K562 (cell line): ENCODE measurements around the gene PRDM4. TPM values are rescaled to one million over a fixed set of nuclear protein-coding genes. Genes with fewer than 3 reads are reported as not detected.

Experiments used
- ATAC-seq: fragments of 200-7000 bp; cut with Tn5 transposase; 3 replicates; pipeline ENCODE4 v1.9.1; 2020; ENCODE audit warnings: moderate library complexity
- BruUV-seq: library from RNA; stranded (reverse); fragments of 400-500 nt; replicated peaks from 2 replicates; lab custom pipeline; 2021; lab: Mats Ljungman, UMichigan
- CTCF ChIA-PET: fragments of 300-600 bp; formaldehyde crosslinking; extraction: SDS; loops from one replicate; lab custom pipeline; 2021; ENCODE audit warnings: low intra/inter-chr PET ratio; lab: Yijun Ruan, JAX
- POLR2A ChIA-PET: fragments of 300-600, 350-650 bp; sonication (Branson Sonifier 250); formaldehyde crosslinking; extraction: SDS; loops from one replicate; lab custom pipeline; 2021; ENCODE audit warnings: antibody characterized with exemption, inconsistent platforms; lab: Yijun Ruan, JAX
- DNase-seq, 4 experiments: peaks; one replicate each; pipeline versions ENCODE4 v3.0.0 to v3.0.0-alpha.2; 2011 to 2018; ENCODE audit warnings: low spot score in 3 of 4, mixed read lengths in 3 of 4; ENCODE audit errors: extremely low read depth in 1 of 4
- FAIRE-seq: peaks from 2 replicates; lab custom pipeline; 2011; peaks lifted over from hg19 to GRCh38; lab: Jason Lieb, UNC
- H2AFZ ChIP-seq: 2 replicates; pipeline ENCODE4 v1.6.0; 2011; ENCODE audit warnings: low read depth, low read length, control low read depth, inconsistent platforms
- H3K27ac ChIP-seq: fragments of 200-600 bp; 3 replicates; pipeline ENCODE4 v1.8.0; 2011; ENCODE audit warnings: low read depth, mild to moderate bottlenecking, control low read depth, inconsistent platforms, low read length, moderate library complexity, mixed read lengths; ENCODE audit errors: extremely low read depth
- H3K27me3 ChIP-seq, 2 experiments: fragments of 300-600 bp in 1 of 2; 2 replicates in 1 of 2; 3 replicates in 1 of 2; pipeline versions ENCODE4 v1.6.0 to v1.8.0; 2011; ENCODE audit warnings: inconsistent platforms in 2 of 2, low read length in 2 of 2, mild to moderate bottlenecking in 1 of 2, mixed read lengths in 1 of 2, moderate library complexity in 1 of 2; ENCODE audit not compliant: control insufficient read depth in 2 of 2, insufficient read depth in 2 of 2
- H3K36me3 ChIP-seq: fragments of 300-600 bp; 3 replicates; pipeline ENCODE4 v1.8.0; 2011; ENCODE audit warnings: mild to moderate bottlenecking, low read length, inconsistent platforms; ENCODE audit not compliant: control insufficient read depth, insufficient read depth
- H3K4me1 ChIP-seq, 2 experiments: fragments of 200-600 bp in 1 of 2; replicated peaks in 1 of 2; 2 replicates in 1 of 2; 3 replicates in 1 of 2; pipeline versions ENCODE4 v1.5.1 to v1.8.0; 2011; ENCODE audit warnings: inconsistent platforms in 2 of 2, low read length in 2 of 2, mild to moderate bottlenecking in 1 of 2, mixed read lengths in 1 of 2, moderate library complexity in 1 of 2; ENCODE audit not compliant: control insufficient read depth in 2 of 2, insufficient read depth in 2 of 2
- H3K4me2 ChIP-seq: 2 replicates; pipeline ENCODE4 v1.6.1; 2011; ENCODE audit warnings: low read length, control low read depth, inconsistent platforms, mixed read lengths; ENCODE audit not compliant: insufficient read depth
- H3K4me3 ChIP-seq: fragments of 200-600 bp; sonication (generic), shearing (Covaris generic); 2 replicates; pipeline ENCODE4 v1.5.1; 2016; ENCODE audit warnings: control low read depth, inconsistent platforms
- H3K79me2 ChIP-seq: fragments of 200-600 bp; 3 replicates; pipeline ENCODE4 v1.8.0; 2011; ENCODE audit warnings: low read length, inconsistent platforms; ENCODE audit not compliant: control insufficient read depth, insufficient read depth
- H3K9ac ChIP-seq, 2 experiments: 2 replicates each; pipeline versions ENCODE4 v1.6.0 to v1.6.1; 2011; ENCODE audit warnings: low read depth in 2 of 2, low read length in 2 of 2, control low read depth in 1 of 2, inconsistent platforms in 1 of 2, mild to moderate bottlenecking in 1 of 2, mixed read lengths in 1 of 2; ENCODE audit not compliant: insufficient read depth in 1 of 2
- H3K9me1 ChIP-seq: one replicate; pipeline ENCODE4 v1.6.0; 2011; ENCODE audit warnings: inconsistent platforms, mild to moderate bottlenecking, low read length, moderate library complexity; ENCODE audit not compliant: control insufficient read depth, insufficient read depth
- H3K9me3 ChIP-seq: replicated peaks from 2 replicates; pipeline ENCODE4 v1.5.1; 2011; ENCODE audit warnings: low read depth, low read length, inconsistent platforms; ENCODE audit not compliant: control insufficient read depth, insufficient read depth
- H4K20me1 ChIP-seq: replicated peaks from 2 replicates; pipeline ENCODE4 v1.6.1; 2011; ENCODE audit warnings: low read length, inconsistent platforms, mixed read lengths; ENCODE audit not compliant: control insufficient read depth, insufficient read depth
- CHD1 ChIP-seq: fragments of 200-600 bp; sonication (generic); IDR thresholded peaks from one replicate; pipeline ENCODE4 v1.6.1; 2012; ENCODE audit warnings: mild to moderate bottlenecking, moderate library complexity, low read length, inconsistent platforms
- E2F4 ChIP-seq: sonication (generic); formaldehyde crosslinking; IDR thresholded peaks from 2 replicates; pipeline ENCODE4 v1.8.0; 2022; ENCODE audit warnings: mild to moderate bottlenecking, low read depth, missing genetic modification reagents
- NR2C1 ChIP-seq, 2 experiments: fragments of 450-650 bp; IDR thresholded peaks; 2 replicates each; pipeline ENCODE4 v1.6.1; 2017; ENCODE audit warnings: mild to moderate bottlenecking in 2 of 2, antibody characterized with exemption in 1 of 2, inconsistent platforms in 1 of 2, missing compliant biosample characterization in 1 of 2, missing genetic modification characterization in 1 of 2
- SNIP1 ChIP-seq: fragments of 450-650 bp; IDR thresholded peaks from 2 replicates; pipeline ENCODE4 v1.7.1; 2017; ENCODE audit warnings: low read depth, mild to moderate bottlenecking
- SOX6 ChIP-seq: fragments of 450-650 bp; IDR thresholded peaks from 2 replicates; pipeline ENCODE4 v1.6.1; 2014; ENCODE audit warnings: mild to moderate bottlenecking
- TBP ChIP-seq: optimal IDR thresholded peaks from 2 replicates; pipeline ENCODE3; 2011; ENCODE audit warnings: low read depth, low read length, improper control_type of control experiment
- TFAP4 ChIP-seq: sonication (generic); formaldehyde crosslinking; IDR thresholded peaks from 2 replicates; pipeline ENCODE4 v1.8.0; 2022; ENCODE audit warnings: missing genetic modification reagents, mild to moderate bottlenecking, moderate library complexity, borderline replicate concordance
- TSHZ1 ChIP-seq: fragments of 250-450 bp; sonication (Bioruptor Pico); IDR thresholded peaks from 2 replicates; pipeline ENCODE4 v1.4.0; 2020; ENCODE audit warnings: mild to moderate bottlenecking, moderate library complexity
- USF1 ChIP-seq: sonication (generic); formaldehyde crosslinking; IDR thresholded peaks from 2 replicates; pipeline ENCODE4 v1.9.0; 2022; ENCODE audit warnings: mild to moderate bottlenecking, missing genetic modification reagents
- ZBTB11 ChIP-seq, 3 experiments: fragments of 200-800 bp in 1 of 3; fragments of 250-450 bp in 1 of 3; fragments of 450-650 bp in 1 of 3; sonication (Bioruptor Pico) in 1 of 3; sonication (Bioruptor generic) in 1 of 3; formaldehyde crosslinking in 1 of 3; IDR thresholded peaks; 2 replicates each; pipeline versions ENCODE4 v1.6.1 to v1.8.0; 2016 to 2022; ENCODE audit warnings: mild to moderate bottlenecking in 2 of 3, missing genetic modification characterization in 2 of 3, missing compliant biosample characterization in 1 of 3, moderate library complexity in 1 of 3
- WGBS: fragments of 100-300 bp; shearing (Covaris generic); methylation state at CpG from one replicate; pipeline ENCODE4 v1.1.6; 2016; ENCODE audit warnings: low coverage, mixed read lengths; ENCODE audit not compliant: insufficient coverage; ENCODE audit errors: missing lambda C conversion rate; 5-methylcytosine and 5-hydroxymethylcytosine counted together
- in situ Hi-C: fragments of 300-500 bp; cut with MboI; formaldehyde crosslinking; loops from 4 replicates; pipeline ENCODE4 v1.15.0; 2018; ENCODE audit warnings: inconsistent platforms, mixed read lengths
- intact Hi-C: fragments of 100-400 bp; cut with micrococcal nuclease; formaldehyde crosslinking; loops from 2 replicates; pipeline ENCODE4 v1.14.2; 2022
- polyA plus RNA-seq, 8 experiments: library from polyadenylated mRNA; depleted of rRNA in 4 of 8; stranded (reverse) in 5 of 8; unstranded in 3 of 8; fragments of >200 nt; fragmentation: Nextera tagmentation in 2 of 8; fragmentation: Illumina TruSeq in 1 of 8; extraction: Ambion mirVana in 2 of 8; extraction: Trizol in 1 of 8; gene quantifications; 2 replicates each; pipeline versions ENCODE4 v1.2.1 to v1.2.3, GENCODE V29; 2011 to 2014; ENCODE audit warnings: inconsistent platforms in 1 of 8, missing spikeins in 1 of 8
- total RNA-seq, 7 experiments: library from RNA; depleted of rRNA in 6 of 7; stranded (reverse); fragments of >200 nt in 6 of 7; fragmentation: Illumina TruSeq in 2 of 7; extraction: Trizol in 2 of 7; gene quantifications; 2 replicates each; pipeline versions ENCODE4 v1.2.1 to v1.2.3, GENCODE V29; 2011 to 2021; ENCODE audit warnings: low replicate concordance in 1 of 7

Gene PRDM4
- total and polyA plus RNA-seq, 9 of the 15 experiments (the other 6 are each of a cell fraction or from before 2014, with no cell fraction given): 5.9 to 26.0 (median 20.0) TPM

- intact Hi-C loops (loop anchor here (5.0 kb wide), 1 partner anchor 77 kb away; the partner anchor contains the start of gene PRDM4), in situ Hi-C loops (no loop called here)
- ChIA-PET POLR2A (interaction anchor here (0.6 to 1.4 kb wide), 9 partner anchors 9 to 283 kb away, joined by 3 to 6 read pairs (median 3); no protein-coding TSS in a partner anchor), CTCF (interaction anchor here (0.6 kb wide), 1 partner anchor 121 kb away, joined by 3 read pairs; no protein-coding TSS in a partner anchor)
- no peaks in the 10 kb centered on the region for H4K20me1 ChIP-seq
- H3K27ac ChIP-seq: peak overlapping the region; percentile 84
- H3K27me3 ChIP-seq: peaks cover 0 to 3% of the 10 kb centered on the region in 2 experiments; a peak in 1 of 5 replicates
- peaks cover 7 to 11% of the 10 kb centered on the region in 2 experiments; a peak in 4 of 5 replicates for H3K4me1 ChIP-seq
- no peaks in the 10 kb centered on the region for H3K9me1 ChIP-seq
- peaks cover 27% of the 10 kb centered on the region for H3K36me3 ChIP-seq
- H3K79me2 ChIP-seq: peaks cover 34% of the 10 kb centered on the region
- BruUV-seq: TSS peak; percentile 94
- peak overlapping the region; percentile 94 for H2AFZ ChIP-seq
- DNase-seq (peak; percentile 29 to 62 (median 49)), FAIRE-seq (peak; percentile 70), ATAC-seq (peak; percentile 61)
- peak overlapping the region; percentile 1 to 86; a peak in 3 of 4 replicates for H3K9ac ChIP-seq
- WGBS: 5% methylated on average over 9 of the region's 9 CpGs
- no peaks in the 10 kb centered on the region for H3K9me3 ChIP-seq
- H3K4me2 ChIP-seq: peak overlapping the region; percentile 99
- H3K4me3 ChIP-seq: peak overlapping the region; percentile 95
- TF ChIP-seq SOX6: no peak
- TF ChIP-seq USF1 (CRISPR knock-in tag): peak; percentile 49; the same call in 1 of the 2 replicates
- TF ChIP-seq SNIP1: no peak
- TF ChIP-seq TFAP4: no peak
- TF ChIP-seq TBP: peak; percentile 24
- no peak for TF ChIP-seq TSHZ1 (CRISPR knock-in tag)
- TF ChIP-seq E2F4: no peak
- peak; percentile 83 for TF ChIP-seq CHD1
- no peak for TF ChIP-seq NR2C1 (IDR thresholded peaks at IDR 0.05)
- no peak for TF ChIP-seq NR2C1 (tag; IDR thresholded peaks at IDR 0.05)
- peak in 1 of 3 experiments; percentile 35; a peak in 1 of 6 replicates for TF ChIP-seq ZBTB11 (CRISPR knock-in tag; IDR thresholded peaks at IDR 0.05)
Measured at GRCh38 chr12:107684990-107685359, 76.0 kb downstream of the PRDM4 start.
